Mammary epithelial cell (primary cell): ENCODE results near the gene TYMS.

Experiments
- EZH2 ChIP-seq: IDR thresholded peaks from 2 replicates; pipeline ENCODE4 v1.6.1; 2012; ENCODE audit warnings: low read length, inconsistent platforms, borderline replicate concordance
- TF ChIP-seq, protein P1 (sequence below), 2 donors: IDR thresholded peaks in 1 of 2; conservative IDR thresholded peaks in 1 of 2; 2 replicates each; pipeline ENCODE4 v1.5.1; 2011 to 2012; ENCODE audit warnings: inconsistent platforms in 2 of 2, low read length in 2 of 2, mild to moderate bottlenecking in 2 of 2, control low read depth in 1 of 2, low read depth in 1 of 2; ENCODE audit not compliant: insufficient read depth in 1 of 2; ENCODE audit errors: extremely low read depth in 1 of 2

DNA sequence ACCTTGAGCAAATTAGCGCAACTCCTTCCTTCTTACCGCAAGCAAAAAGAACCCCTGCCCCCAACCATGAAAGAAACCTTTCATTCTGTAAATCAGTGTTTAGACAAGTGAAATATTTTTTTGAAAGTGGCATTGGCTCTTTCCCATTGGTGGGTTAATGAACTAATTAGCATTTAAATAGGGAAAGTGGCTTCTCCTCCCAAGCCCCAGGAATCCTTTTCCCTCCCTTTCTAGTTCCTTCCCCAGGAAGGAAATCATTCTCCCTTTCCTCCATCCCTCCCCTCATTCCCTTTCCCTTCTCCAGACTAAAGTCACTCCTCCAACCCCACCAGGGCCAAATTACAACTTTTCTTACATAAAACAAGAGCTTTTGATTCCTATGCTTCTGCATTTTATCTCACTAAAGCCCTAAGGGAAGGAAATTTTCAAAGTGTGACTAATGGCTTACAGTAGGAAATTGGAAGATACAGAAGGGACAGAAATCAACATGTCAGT lies 22.9 kb upstream of the TYMS start:
- TF ChIP-seq, protein P1, sequence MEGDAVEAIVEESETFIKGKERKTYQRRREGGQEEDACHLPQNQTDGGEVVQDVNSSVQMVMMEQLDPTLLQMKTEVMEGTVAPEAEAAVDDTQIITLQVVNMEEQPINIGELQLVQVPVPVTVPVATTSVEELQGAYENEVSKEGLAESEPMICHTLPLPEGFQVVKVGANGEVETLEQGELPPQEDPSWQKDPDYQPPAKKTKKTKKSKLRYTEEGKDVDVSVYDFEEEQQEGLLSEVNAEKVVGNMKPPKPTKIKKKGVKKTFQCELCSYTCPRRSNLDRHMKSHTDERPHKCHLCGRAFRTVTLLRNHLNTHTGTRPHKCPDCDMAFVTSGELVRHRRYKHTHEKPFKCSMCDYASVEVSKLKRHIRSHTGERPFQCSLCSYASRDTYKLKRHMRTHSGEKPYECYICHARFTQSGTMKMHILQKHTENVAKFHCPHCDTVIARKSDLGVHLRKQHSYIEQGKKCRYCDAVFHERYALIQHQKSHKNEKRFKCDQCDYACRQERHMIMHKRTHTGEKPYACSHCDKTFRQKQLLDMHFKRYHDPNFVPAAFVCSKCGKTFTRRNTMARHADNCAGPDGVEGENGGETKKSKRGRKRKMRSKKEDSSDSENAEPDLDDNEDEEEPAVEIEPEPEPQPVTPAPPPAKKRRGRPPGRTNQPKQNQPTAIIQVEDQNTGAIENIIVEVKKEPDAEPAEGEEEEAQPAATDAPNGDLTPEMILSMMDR (conservative IDR thresholded peaks at IDR 0.05 in 1 of 2, IDR thresholded peaks at IDR 0.05 in 1 of 2; ENCODE audit: extremely low read depth in 1 of 2, insufficient read depth in 1 of 2, low read depth in 1 of 2, low read length in 2 of 2), result no peak
- TF ChIP-seq EZH2, result no peak
